GM20000 (cell line): ENCODE results near the gene CDHR3.
"Not testable (repeated sequence)": the region's sequence is repeated elsewhere in the genome, so short reads cannot be mapped to it uniquely, and the experiment has no call there.

Experiments
- DNase-seq: peaks from one replicate; pipeline ENCODE4 v3.0.0; 2012; ENCODE audit warnings: low spot score
- CTCF ChIP-seq: IDR thresholded peaks from 2 replicates; pipeline ENCODE4 v1.5.1; 2012; ENCODE audit warnings: mild to moderate bottlenecking, control low read depth; ENCODE audit errors: extremely low read depth, missing control alignments

The CDHR3 gene

GRCh38 chr7:105943486-105943885, 19.6 kb upstream of the CDHR3 start:
- no peak for TF ChIP-seq CTCF
- DNase-seq: no peak

- TF ChIP-seq CTCF: no peak
These were observed 17.2 kb upstream of the CDHR3 start for GRCh38 chr7:105945848-105946247.

DNA sequence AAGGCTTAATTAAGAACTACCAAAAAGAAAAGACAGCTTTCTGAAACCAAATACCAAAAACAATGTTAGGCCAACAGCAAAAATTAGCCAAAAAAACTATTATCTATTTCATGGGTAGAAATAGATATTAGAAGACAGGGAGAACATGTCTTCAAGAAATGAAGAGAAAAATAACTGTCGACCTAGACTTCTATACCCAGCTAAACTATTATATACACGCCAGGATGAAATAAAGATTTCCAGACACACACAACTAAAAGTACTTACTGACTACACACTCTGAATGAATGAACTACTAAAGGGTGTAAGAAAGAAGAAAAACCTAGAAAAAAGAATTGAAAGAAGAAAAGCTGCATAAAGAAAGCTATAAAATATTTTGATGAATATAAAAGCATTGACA, 11.5 kb upstream of the CDHR3 start:
- DNase-seq: no peak
- no peak for TF ChIP-seq CTCF

More at GRCh38 chr7:105945848-105946247, 17.2 kb upstream of the CDHR3 start:
- DNase-seq: no peak

DNA sequence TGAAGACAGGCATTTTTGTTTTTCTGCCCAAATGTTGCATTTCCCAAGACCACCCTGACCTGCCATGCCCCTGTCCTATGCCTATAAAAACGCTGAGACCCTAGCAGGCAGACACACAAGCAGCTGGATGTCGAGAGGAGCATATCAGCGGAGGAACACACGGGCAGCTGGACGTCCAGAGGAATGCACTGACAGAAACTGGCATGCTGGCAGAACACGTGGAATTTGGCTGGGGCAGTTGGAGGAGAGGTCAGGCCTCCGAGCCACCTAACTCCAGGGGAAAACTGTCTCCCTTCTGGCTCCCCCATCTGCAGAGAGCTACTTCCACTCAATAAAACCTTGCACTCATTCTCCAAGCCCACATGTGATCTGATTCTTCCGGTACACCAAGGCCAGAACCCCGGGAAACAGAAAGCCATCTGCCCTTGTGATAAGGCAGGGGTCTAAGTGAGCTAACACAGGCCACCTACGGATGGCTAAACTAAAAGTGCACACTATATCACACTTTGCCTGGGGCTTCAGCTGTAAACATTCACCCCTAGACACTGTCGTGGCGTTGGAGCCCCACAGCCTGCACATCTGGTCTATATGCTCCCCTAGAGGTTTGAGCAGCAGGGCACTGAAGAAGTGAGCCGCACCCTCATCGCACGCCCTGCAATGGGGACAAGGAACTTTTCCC, 10.0 kb upstream of the CDHR3 start:
- no peak for DNase-seq
- TF ChIP-seq CTCF: no peak

GRCh38 chr7:105954711-105955110, 8.4 kb upstream of the CDHR3 start:
- no peak for TF ChIP-seq CTCF
- no peak for DNase-seq

DNA sequence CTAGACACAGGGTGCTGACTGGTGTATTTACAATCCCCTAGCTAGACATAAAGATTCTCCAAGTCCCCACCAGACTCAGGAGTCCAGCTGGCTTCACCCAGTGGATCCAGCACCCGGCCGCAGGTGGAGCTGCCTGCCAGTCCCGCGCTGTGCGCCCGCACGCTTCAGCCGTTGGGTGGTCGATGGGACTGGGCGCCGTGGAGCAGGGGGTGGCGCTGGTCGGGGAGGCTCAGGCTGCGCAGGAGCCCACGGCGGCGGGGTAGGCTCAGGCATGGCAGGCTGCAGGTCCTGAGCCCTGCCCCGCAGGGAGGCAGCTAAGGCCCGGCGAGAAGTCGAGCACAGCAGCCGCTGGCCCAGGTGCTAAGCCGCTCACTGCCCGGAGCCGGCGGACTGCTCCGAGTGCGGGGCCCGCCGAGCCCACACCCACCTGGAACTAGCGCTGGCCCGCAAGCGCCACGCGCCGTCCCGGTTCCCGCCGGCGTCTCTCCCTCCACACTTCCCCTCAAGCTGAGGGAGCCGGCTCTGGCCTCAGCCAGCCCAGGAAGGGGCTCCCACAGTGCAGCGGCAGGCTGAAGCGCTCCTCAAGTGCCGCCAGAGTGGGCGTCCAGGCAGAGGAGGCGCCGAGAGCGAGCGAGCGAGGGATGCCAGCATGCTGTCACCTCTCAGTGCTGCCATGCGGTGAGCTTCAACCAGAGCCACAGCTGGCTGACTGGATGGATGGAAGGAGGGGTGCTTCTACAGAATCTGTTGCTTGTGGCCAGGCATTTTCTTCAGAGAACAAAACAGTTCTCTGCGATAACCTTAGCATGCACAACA, 7.2 kb upstream of the CDHR3 start:
- not testable (repeated sequence) for DNase-seq

- no peak for DNase-seq
These were observed 5.1 kb upstream of the CDHR3 start for GRCh38 chr7:105958012-105958411.

More at GRCh38 chr7:105958012-105958411, 5.1 kb upstream of the CDHR3 start:
- TF ChIP-seq CTCF: no peak
